ENCODE results near the gene NRARP. TPM values are rescaled to one million over a fixed set of nuclear protein-coding genes. Genes with fewer than 3 reads are reported as not detected.

The NRARP gene
- total and polyA plus RNA-seq, 2 of the 8 experiments (the other 6 are each of a cell fraction or from before 2014, with no cell fraction given) = 32.5 to 37.2 TPM

GRCh38 chr9:137256856-137257255, 45.2 kb downstream of the NRARP start (continued):
- no peak for TF ChIP-seq TAF7 (optimal IDR thresholded peaks at IDR 0.05; ENCODE audit: borderline replicate concordance, low read depth, low read length)
- no peak for TF ChIP-seq NANOG (IDR thresholded peaks at IDR 0.05; ENCODE audit: insufficient read depth, low read depth, low read length, poor library complexity, severe bottlenecking)
- no peak for TF ChIP-seq EGR1 (IDR thresholded peaks at IDR 0.05; ENCODE audit: borderline replicate concordance, low read depth, low read length)
- TF ChIP-seq HDAC6 (IDR thresholded peaks at IDR 0.05; ENCODE audit: low read depth, low read length) = no peak
- TF ChIP-seq SP1 (IDR thresholded peaks at IDR 0.05; ENCODE audit: low read depth, low read length) = no peak
- no peak for TF ChIP-seq HDAC2 (IDR thresholded peaks at IDR 0.05; ENCODE audit: borderline replicate concordance in 1 of 2, low read depth in 2 of 2, low read length in 2 of 2)
- TF ChIP-seq MAX (IDR thresholded peaks at IDR 0.05) = no peak
- no peak for TF ChIP-seq CTCF (IDR thresholded peaks at IDR 0.05; ENCODE audit: control extremely low read depth in 1 of 3, insufficient read depth in 1 of 3, low read depth in 1 of 3, low read length in 3 of 3)
- TF ChIP-seq KDM1A (IDR thresholded peaks at IDR 0.05; ENCODE audit: borderline replicate concordance, low read length) = no peak
